Brain microvascular endothelial cell (primary cell): ENCODE data around the gene SCAMP2.

Source experiments
- DNase-seq: peaks from one replicate; pipeline ENCODE4 v3.0.0-alpha.2; 2020
- H3K27ac ChIP-seq: fragments of 250-450 bp; sonication (Bioruptor Pico); 2 replicates; pipeline ENCODE4 v1.5.1; 2020; ENCODE audit warnings: mild to moderate bottlenecking, moderate library complexity
- H3K27me3 ChIP-seq: fragments of 250-450 bp; sonication (Bioruptor Pico); replicated peaks from 2 replicates; pipeline ENCODE4 v1.5.1; 2020; ENCODE audit warnings: mild to moderate bottlenecking
- H3K36me3 ChIP-seq: fragments of 250-450 bp; sonication (Bioruptor Pico); replicated peaks from 2 replicates; pipeline ENCODE4 v1.5.1; 2020; ENCODE audit warnings: mild to moderate bottlenecking
- H3K4me3 ChIP-seq: 2 replicates; pipeline ENCODE4 v1.5.1; 2011; ENCODE audit warnings: low read depth, mild to moderate bottlenecking, control low read depth, low read length, moderate library complexity
- in situ Hi-C: cut with HindIII; loops from 2 replicates; pipeline ENCODE4 v1.10.0; 2017; ENCODE audit warnings: low sequenced_read_pairs, low pct_ligation_motif_present
- TF ChIP-seq, protein P1 (sequence below): IDR thresholded peaks from 2 replicates; pipeline ENCODE4 v1.5.1; 2011; ENCODE audit warnings: low read depth, mild to moderate bottlenecking, moderate library complexity, low read length, control low read depth, inconsistent platforms; ENCODE audit errors: missing control alignments

The SCAMP2 gene

DNA sequence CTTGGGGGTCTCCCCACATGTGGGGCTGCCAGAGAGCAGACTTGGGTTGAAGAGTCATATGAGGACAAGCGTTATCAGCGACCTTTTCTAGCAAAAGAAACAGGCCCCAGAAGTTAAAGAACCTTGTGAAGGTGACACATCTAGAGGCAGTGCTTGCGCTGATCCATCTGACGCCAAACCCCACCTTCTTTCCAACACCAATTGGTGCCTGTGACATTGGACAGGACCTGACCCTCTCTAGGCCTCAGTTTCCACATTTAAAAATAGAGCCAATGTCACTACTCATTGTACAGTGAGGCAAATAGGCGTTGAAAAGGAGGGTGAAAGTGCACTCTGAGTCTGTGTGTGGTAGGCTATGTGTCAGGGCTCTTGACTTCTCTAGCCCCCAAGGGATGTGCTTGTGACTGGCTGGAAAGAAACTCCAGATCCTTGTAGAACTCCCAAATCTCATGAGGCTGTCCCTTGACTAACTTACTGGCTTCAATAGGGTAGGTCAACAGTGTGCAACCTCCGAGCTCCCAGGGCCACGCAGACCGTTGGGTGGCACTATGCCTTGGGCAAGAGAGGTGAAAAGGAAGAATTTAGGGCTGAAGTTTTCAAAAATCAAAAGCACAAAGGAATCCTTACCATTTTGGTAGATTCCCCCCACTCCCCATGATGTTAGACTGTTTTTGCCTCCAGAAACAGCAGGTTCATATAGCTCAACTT lies 34.2 kb upstream of the SCAMP2 start:
- Histone ChIP-seq H3K36me3 (peaks cover 29% of the 10 kb centered on the region), H3K27me3 (no peaks in the 10 kb centered on the region), H3K27ac (peak overlapping the region; percentile 74), H3K4me3 (peak overlapping the region; percentile 82)
- TF ChIP-seq, protein P1, sequence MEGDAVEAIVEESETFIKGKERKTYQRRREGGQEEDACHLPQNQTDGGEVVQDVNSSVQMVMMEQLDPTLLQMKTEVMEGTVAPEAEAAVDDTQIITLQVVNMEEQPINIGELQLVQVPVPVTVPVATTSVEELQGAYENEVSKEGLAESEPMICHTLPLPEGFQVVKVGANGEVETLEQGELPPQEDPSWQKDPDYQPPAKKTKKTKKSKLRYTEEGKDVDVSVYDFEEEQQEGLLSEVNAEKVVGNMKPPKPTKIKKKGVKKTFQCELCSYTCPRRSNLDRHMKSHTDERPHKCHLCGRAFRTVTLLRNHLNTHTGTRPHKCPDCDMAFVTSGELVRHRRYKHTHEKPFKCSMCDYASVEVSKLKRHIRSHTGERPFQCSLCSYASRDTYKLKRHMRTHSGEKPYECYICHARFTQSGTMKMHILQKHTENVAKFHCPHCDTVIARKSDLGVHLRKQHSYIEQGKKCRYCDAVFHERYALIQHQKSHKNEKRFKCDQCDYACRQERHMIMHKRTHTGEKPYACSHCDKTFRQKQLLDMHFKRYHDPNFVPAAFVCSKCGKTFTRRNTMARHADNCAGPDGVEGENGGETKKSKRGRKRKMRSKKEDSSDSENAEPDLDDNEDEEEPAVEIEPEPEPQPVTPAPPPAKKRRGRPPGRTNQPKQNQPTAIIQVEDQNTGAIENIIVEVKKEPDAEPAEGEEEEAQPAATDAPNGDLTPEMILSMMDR, result no peak
- in situ Hi-C loops, result no loop called here
- peak; percentile 2 for DNase-seq

DNA sequence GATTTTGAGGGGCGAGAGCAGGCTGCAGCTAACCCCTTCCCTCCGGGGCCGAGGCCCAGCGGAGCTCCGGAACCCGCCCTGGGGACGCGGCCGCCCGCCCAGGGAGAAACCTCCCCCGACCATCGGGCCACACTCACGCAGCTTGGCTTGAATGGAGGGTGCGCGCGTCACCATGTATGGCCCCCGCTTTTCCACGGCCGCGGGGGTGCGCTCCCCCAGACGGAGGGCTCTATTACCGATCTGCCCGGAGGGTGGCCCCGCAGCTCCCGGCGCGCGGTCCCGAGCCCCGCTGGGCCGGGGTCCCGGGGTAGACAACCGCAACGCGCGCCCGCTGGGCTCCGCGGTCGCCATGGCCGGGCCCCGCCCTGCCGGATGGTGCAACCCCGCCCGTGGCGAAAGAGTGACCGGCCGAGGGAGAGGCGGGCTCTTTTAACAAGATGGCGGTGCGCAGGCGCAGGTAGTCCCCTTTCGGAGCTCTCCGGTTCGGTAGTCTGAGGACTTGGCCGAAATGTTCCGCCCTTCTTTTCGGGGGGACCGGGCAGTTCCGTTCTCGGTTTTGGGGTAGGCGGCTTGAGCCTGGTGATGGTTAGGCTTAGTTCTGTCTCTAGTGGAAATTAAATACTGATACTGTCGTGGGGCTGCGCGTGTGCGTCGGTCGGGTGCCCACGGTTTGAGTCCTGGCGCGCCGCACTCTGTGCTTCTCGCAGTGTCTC lies 33.4 kb upstream of the SCAMP2 start, which contains the start of gene FAM219B:
FAM219B (minus strand) TSS at position 402 of the 713 bp plus-strand sequence; CDS start at position 351, 51 bp downstream.
- DNase-seq, result peak; percentile 77
- Histone ChIP-seq H3K4me3 (peak within 1 kb of the TSS; percentile 82), H3K27me3 (no peaks in the 10 kb centered on the region), H3K27ac (peak within 1 kb of the TSS; percentile 74), H3K36me3 (peaks cover 33% of the 10 kb centered on the region)
- TF ChIP-seq, protein P1, result no peak
- in situ Hi-C loops, result no loop called here

DNA sequence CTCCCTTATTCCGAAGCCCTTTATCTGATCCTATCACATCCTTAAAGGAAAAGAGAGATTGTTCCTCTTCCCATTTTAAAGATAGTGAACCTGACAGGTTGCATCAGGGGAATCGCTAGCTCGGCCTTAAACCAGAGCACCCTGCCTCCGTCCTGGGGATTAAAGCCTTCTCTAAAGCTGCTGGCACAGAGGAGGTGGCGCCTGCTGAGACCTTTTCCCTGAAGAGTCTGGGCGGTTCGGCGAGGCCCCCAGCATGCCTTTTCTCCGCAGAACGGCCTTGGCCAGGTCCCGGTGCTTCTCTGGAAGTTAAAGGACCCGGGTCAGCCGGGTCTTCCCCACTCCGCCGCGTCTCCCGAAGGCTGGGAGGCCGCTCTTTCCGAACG lies 32.9 kb upstream of the SCAMP2 start:
- DNase-seq, result peak; percentile 18
- Histone ChIP-seq H3K4me3 (peak overlapping the region; percentile 82), H3K27ac (peak overlapping the region; percentile 74), H3K36me3 (peaks cover 37% of the 10 kb centered on the region), H3K27me3 (no peaks in the 10 kb centered on the region)
- in situ Hi-C loops, result no loop called here
- TF ChIP-seq, protein P1, result no peak

DNA sequence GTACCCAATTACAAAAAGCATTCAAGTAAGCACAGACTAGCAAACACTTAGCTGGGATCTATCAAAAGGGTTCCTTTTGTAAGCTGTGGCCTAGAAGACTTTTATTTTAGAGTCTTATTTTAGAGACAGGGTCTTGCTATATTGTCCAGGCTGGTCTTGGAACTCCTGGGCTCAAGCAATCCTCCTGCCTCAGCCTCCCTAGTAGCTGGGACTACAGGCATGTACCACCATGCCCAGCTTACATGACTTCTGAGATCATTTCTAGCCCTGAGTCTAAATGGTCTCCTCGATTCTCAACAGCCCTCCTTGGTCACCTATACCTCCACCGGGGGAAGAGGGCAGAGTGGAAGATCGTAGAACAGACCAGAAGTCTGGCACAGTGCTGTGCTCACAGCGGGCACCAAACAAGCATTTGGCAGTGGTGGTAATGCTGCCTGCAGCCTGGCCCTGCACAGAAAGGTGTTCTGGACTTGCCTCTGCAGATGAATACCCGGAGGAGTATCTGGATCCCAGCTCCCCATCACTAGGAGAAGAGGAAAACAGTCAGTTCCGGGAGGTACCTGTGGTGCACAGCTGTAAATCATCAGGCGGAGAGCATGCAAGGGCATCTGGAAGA lies 31.1 kb upstream of the SCAMP2 start:
- in situ Hi-C loops, result no loop called here

DNA sequence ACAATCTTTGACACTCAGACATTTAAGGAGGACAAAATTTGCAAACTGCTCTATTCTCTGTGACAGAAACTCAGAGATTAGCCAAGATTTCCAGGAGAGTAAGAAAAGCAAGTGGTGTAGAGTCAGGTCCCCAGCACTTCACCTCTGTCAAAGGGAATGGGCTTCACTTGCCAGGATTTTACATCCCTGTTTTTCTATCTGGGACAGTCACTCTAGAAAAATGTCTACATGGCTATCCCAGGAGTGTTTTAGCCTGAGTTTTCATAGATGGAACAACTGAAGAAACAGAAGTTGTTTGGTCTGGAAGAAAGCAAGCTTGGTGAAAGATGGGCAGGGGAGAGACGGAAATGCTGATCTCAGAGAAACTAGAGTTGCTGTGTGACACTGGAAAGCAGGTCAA lies 30.5 kb upstream of the SCAMP2 start:
- TF ChIP-seq, protein P1, result no peak
- Histone ChIP-seq H3K27ac (no peak overlapping the region), H3K36me3 (peaks cover 58% of the 10 kb centered on the region), H3K4me3 (no peak overlapping the region), H3K27me3 (no peaks in the 10 kb centered on the region)
- DNase-seq, result no peak
- in situ Hi-C loops, result no loop called here

More for the DNA sequence above, 31.1 kb upstream of the SCAMP2 start:
- Histone ChIP-seq H3K27me3 (no peaks in the 10 kb centered on the region), H3K4me3 (no peak overlapping the region), H3K27ac (no peak overlapping the region), H3K36me3 (peaks cover 54% of the 10 kb centered on the region)
- DNase-seq, result no peak
- TF ChIP-seq, protein P1, result no peak
